ENCODE results near the gene TCF12.
A peak's percentile ranks its signal among the peaks of the same experiment; 100 is the strongest.

The TCF12 gene

GRCh38 chr15:57282686-57283085 lies 364.2 kb downstream of the TCF12 start:
- DNase-seq = peak; percentile 64

- DNase-seq = peak; percentile 45
These were observed 365.5 kb downstream of the TCF12 start for GRCh38 chr15:57283774-57284503.

GRCh38 chr15:57284535-57284934 lies 366.1 kb downstream of the TCF12 start:
- no peak for DNase-seq

GRCh38 chr15:57285386-57285785 lies 366.9 kb downstream of the TCF12 start:
- no peak for DNase-seq

GRCh38 chr15:57286446-57287122 lies 368.1 kb downstream of the TCF12 start:
- no peak for DNase-seq

- DNase-seq = no peak
These were observed 368.7 kb downstream of the TCF12 start for GRCh38 chr15:57287123-57287521.

- DNase-seq = no peak
These were observed 370.6 kb downstream of the TCF12 start for GRCh38 chr15:57288926-57289580.

- DNase-seq = no peak
These were observed 371.7 kb downstream of the TCF12 start for GRCh38 chr15:57290187-57290586.

- DNase-seq = no peak
These were observed 372.4 kb downstream of the TCF12 start for GRCh38 chr15:57290826-57291225.

GRCh38 chr15:57296473-57297162 lies 378.2 kb downstream of the TCF12 start:
- no peak for DNase-seq

- DNase-seq = no peak
These were observed 378.7 kb downstream of the TCF12 start for GRCh38 chr15:57297163-57297593.

GRCh38 chr15:57297630-57298029 lies 379.2 kb downstream of the TCF12 start:
- DNase-seq = no peak

- peak; percentile 85 for DNase-seq
These were observed 379.8 kb downstream of the TCF12 start for GRCh38 chr15:57298204-57298603.

- no peak for DNase-seq
These were observed 380.6 kb downstream of the TCF12 start for GRCh38 chr15:57298843-57299550.

- no peak for DNase-seq
These were observed 382.9 kb downstream of the TCF12 start for GRCh38 chr15:57301307-57301706.

- DNase-seq = no peak
These were observed 384.3 kb downstream of the TCF12 start for GRCh38 chr15:57302640-57303257.

- no peak for DNase-seq
These were observed 386.6 kb downstream of the TCF12 start for GRCh38 chr15:57305009-57305408.

- peak; percentile 93 for DNase-seq
These were observed 387.9 kb downstream of the TCF12 start for GRCh38 chr15:57306161-57306943.

- DNase-seq = no peak
These were observed 388.5 kb downstream of the TCF12 start for GRCh38 chr15:57306944-57307411.

GRCh38 chr15:57307527-57308169 lies 389.2 kb downstream of the TCF12 start:
- no peak for DNase-seq

- no peak for DNase-seq
These were observed 389.7 kb downstream of the TCF12 start for GRCh38 chr15:57308170-57308545.
